Endodermal cell (in vitro differentiated cells): Measurements from ENCODE around the gene RAB13. TPM values are rescaled to one million over a fixed set of nuclear protein-coding genes. Genes with fewer than 3 reads are reported as not detected.
"Not testable (repeated sequence)": the region's sequence is repeated elsewhere in the genome, so short reads cannot be mapped to it uniquely, and the experiment has no call there.

Experiments
- DNase-seq: peaks from one replicate; pipeline ENCODE4 v3.0.0-alpha.2; 2017
- H3K27ac ChIP-seq: 2 replicates; pipeline ENCODE4 v1.5.1; 2013; ENCODE audit warnings: mild to moderate bottlenecking, low read depth, low read length, moderate library complexity
- H3K27me3 ChIP-seq: 2 replicates; pipeline ENCODE4 v1.6.1; 2013; ENCODE audit warnings: mild to moderate bottlenecking, low read length, moderate library complexity; ENCODE audit not compliant: insufficient read depth, control insufficient read depth, poor library complexity, severe bottlenecking
- H3K36me3 ChIP-seq: 2 replicates; pipeline ENCODE4 v1.7.0; 2013; ENCODE audit warnings: mild to moderate bottlenecking, low read length, moderate library complexity; ENCODE audit not compliant: control insufficient read depth, insufficient read depth
- H3K4me1 ChIP-seq: one replicate; pipeline ENCODE4 v1.7.0; 2013; ENCODE audit warnings: low read length; ENCODE audit not compliant: control insufficient read depth, insufficient read depth
- H3K4me3 ChIP-seq: 2 replicates; pipeline ENCODE4 v1.5.1; 2013; ENCODE audit warnings: mild to moderate bottlenecking, low read length, moderate library complexity
- H3K9ac ChIP-seq: 2 replicates; pipeline ENCODE4 v1.6.1; 2013; ENCODE audit warnings: mild to moderate bottlenecking, low read length, moderate library complexity; ENCODE audit not compliant: poor library complexity, severe bottlenecking; ENCODE audit errors: extremely low read depth
- H3K9me3 ChIP-seq: 2 replicates; pipeline ENCODE4 v1.6.1; 2013; ENCODE audit warnings: mild to moderate bottlenecking, low read length, moderate library complexity; ENCODE audit not compliant: control insufficient read depth
- H3K27ac Mint-ChIP-seq: 2 replicates; pipeline ENCODE4 v1.8.0; 2020; ENCODE audit warnings: mixed read lengths
- H3K27me3 Mint-ChIP-seq: 2 replicates; pipeline ENCODE4 v1.8.0; 2021; ENCODE audit warnings: mild to moderate bottlenecking, mixed read lengths; ENCODE audit not compliant: insufficient read depth
- H3K36me3 Mint-ChIP-seq: 2 replicates; pipeline ENCODE4 v1.8.0; 2020; ENCODE audit warnings: low read depth, mixed read lengths
- H3K4me1 Mint-ChIP-seq: 2 replicates; pipeline ENCODE4 v1.8.0; 2020; ENCODE audit warnings: mixed read lengths
- H3K4me3 Mint-ChIP-seq: 2 replicates; pipeline ENCODE4 v1.8.0; 2020; ENCODE audit warnings: mild to moderate bottlenecking, moderate library complexity, mixed read lengths
- H3K9me3 Mint-ChIP-seq: 2 replicates; pipeline ENCODE4 v1.8.0; 2020; ENCODE audit warnings: mild to moderate bottlenecking, mixed read lengths
- CTCF ChIP-seq: fragments of 200-600 bp; sonication (generic); conservative IDR thresholded peaks from 2 replicates; pipeline ENCODE4 v1.5.0; 2021; ENCODE audit warnings: antibody characterized with exemption, mild to moderate bottlenecking
- WGBS, 2 experiments: methylation state at CpG; one replicate each; pipeline versions ENCODE4 v1.1.5 to v1.1.7; 2013; ENCODE audit warnings: missing lambda C conversion rate in 2 of 2, mixed read lengths in 1 of 2; ENCODE audit not compliant: insufficient coverage in 1 of 2, insufficient read length in 1 of 2; 5-methylcytosine and 5-hydroxymethylcytosine counted together
- long read RNA-seq, 4 experiments: library from polyadenylated mRNA in 2 of 4; library from RNA in 1 of 4; library from capped mRNA in 1 of 4; stranded (forward) in 3 of 4; unstranded in 1 of 4; transcript quantifications; one replicate each; pipeline ENCODE4 v2.0.0, GENCODE V29; 2020 to 2021; ENCODE audit warnings: inconsistent platforms in 1 of 4
- polyA plus RNA-seq, 2 experiments: library from polyadenylated mRNA; stranded (reverse); fragments of 50-300 nt; gene quantifications; one replicate each; pipeline ENCODE4 v1.2.3, GENCODE V29; 2013
- total RNA-seq, 2 donors: library from RNA; stranded (reverse); fragmentation: NEBNext Ultra II Directional in 1 of 2; extraction: Animal tissue kit (Norgen Biotek cat#: 25700) in 1 of 2; gene quantifications; 2 replicates in 1 of 2; 3 replicates in 1 of 2; pipeline ENCODE4 v1.2.1, GENCODE V29; 2021

RAB13 gene
- 10 to 100 TPM; 80.3 to 97.1 TPM for total RNA-seq
- 83.7 TPM for polyA plus RNA-seq (2013, experiment 1 of 2)
- polyA plus RNA-seq (2013, experiment 2 of 2) = 82.5 TPM
- long read RNA-seq, experiment 1, transcript RAB13-201 (8 exons, 1,176 nt) = major isoform, 15 of 23 reads
- long read RNA-seq, experiment 1, partial matches to known transcripts = 4 of 23 reads
- long read RNA-seq, experiment 1, other reads (novel, unspliced or antisense) = 3 of 23 reads
- long read RNA-seq, experiment 2, transcript RAB13-201 (8 exons, 1,176 nt) = major isoform, 64 of 68 reads
- long read RNA-seq, experiment 2, partial matches to known transcripts = 2 of 68 reads
- long read RNA-seq, experiment 2, other reads (novel, unspliced or antisense) = 1 of 68 reads
- long read RNA-seq, experiment 3, transcript RAB13-201 (8 exons, 1,176 nt) = major isoform, 51 of 55 reads
- long read RNA-seq, experiment 3, partial matches to known transcripts = 1 of 55 reads
- long read RNA-seq, experiment 3, other reads (novel, unspliced or antisense) = 1 of 55 reads
- long read RNA-seq, experiment 4, transcript RAB13-201 (8 exons, 1,176 nt) = major isoform, 286 of 286 reads
- long read RNA-seq, experiment 4, partial matches to known transcripts = 0 of 286 reads
- long read RNA-seq, experiment 4, other reads (novel, unspliced or antisense) = 0 of 286 reads

GRCh38 chr1:153985941-153986761 is at the start of gene RAB13:
RAB13 (minus strand) TSS chr1:153986339; CDS start chr1:153986236, 103 bp downstream.
- H3K4me1 Mint-ChIP-seq = peaks cover 10% of the 10 kb centered on the region

GRCh38 chr1:154033697-154034096 is 47.6 kb upstream of the RAB13 start:
- not testable (repeated sequence) for H3K27ac Mint-ChIP-seq, H3K27me3 ChIP-seq, H3K4me1 ChIP-seq, H3K4me1 Mint-ChIP-seq, H3K36me3 Mint-ChIP-seq, H3K27ac ChIP-seq, H3K9me3 Mint-ChIP-seq, H3K36me3 ChIP-seq, DNase-seq, H3K4me3 Mint-ChIP-seq, H3K27me3 Mint-ChIP-seq, H3K9ac ChIP-seq, H3K4me3 ChIP-seq, H3K9me3 ChIP-seq
- WGBS, 2 experiments = 80% methylated on average over 1 of the region's 1 CpG; no CpG with 5 or more reads in 1 of the 2 experiments

More at GRCh38 chr1:153985941-153986761, at the start of gene RAB13:
- peak within 1 kb of the TSS; percentile 95 for H3K27ac Mint-ChIP-seq
- no peaks in the 10 kb centered on the region for H3K4me1 ChIP-seq
- no peak for TF ChIP-seq CTCF
- H3K27ac ChIP-seq = peak within 1 kb of the TSS; percentile 78
- no peaks in the 10 kb centered on the region for H3K27me3 Mint-ChIP-seq
- H3K27me3 ChIP-seq = no peaks in the 10 kb centered on the region
- H3K36me3 Mint-ChIP-seq = peaks cover 22% of the 10 kb centered on the region
- 0% methylated on average over 5 to 31 of the region's 32 CpGs for WGBS, 2 experiments
- no peaks in the 10 kb centered on the region for H3K9me3 Mint-ChIP-seq
- DNase-seq = peak; percentile 96
- peak within 1 kb of the TSS; percentile 89 for H3K4me3 ChIP-seq
- H3K9ac ChIP-seq = peak within 1 kb of the TSS; percentile 56
- no peaks in the 10 kb centered on the region for H3K9me3 ChIP-seq
- peak within 1 kb of the TSS; percentile 94 for H3K4me3 Mint-ChIP-seq
- H3K36me3 ChIP-seq = peaks cover 16% of the 10 kb centered on the region

GRCh38 chr1:154019940-154020339 is 33.8 kb upstream of the RAB13 start:
- DNase-seq = no peak
- Mint-ChIP-seq H3K4me3 (no peak overlapping the region), H3K9me3 (no peaks in the 10 kb centered on the region), H3K27ac (no peak overlapping the region), H3K4me1 (no peaks in the 10 kb centered on the region), H3K27me3 (no peaks in the 10 kb centered on the region), H3K36me3 (no peaks in the 10 kb centered on the region)
- no peak overlapping the region for H3K4me3 ChIP-seq
- no peaks in the 10 kb centered on the region for H3K36me3 ChIP-seq
- no peaks in the 10 kb centered on the region for H3K27me3 ChIP-seq
- H3K4me1 ChIP-seq = no peaks in the 10 kb centered on the region
- no peak overlapping the region for H3K27ac ChIP-seq
- no peak overlapping the region for H3K9ac ChIP-seq
- no peak for TF ChIP-seq CTCF
- H3K9me3 ChIP-seq = no peaks in the 10 kb centered on the region
- 100% methylated on average over 1 of the region's 1 CpG; no CpG with 5 or more reads in 1 of the 2 experiments for WGBS, 2 experiments
